ENCODE measurements around the gene IRF8.
"Not testable (repeated sequence)": the region's sequence is repeated elsewhere in the genome, so short reads cannot be mapped to it uniquely, and the experiment has no call there.

IRF8 gene

GRCh38 chr16:85869206-85869605 lies 29.8 kb upstream of the IRF8 start:
- DNase-seq: no peak

GRCh38 chr16:85869785-85870558 lies 29.0 kb upstream of the IRF8 start:
- DNase-seq: no peak

- no peak for DNase-seq
Measured at GRCh38 chr16:85871756-85872155, 27.2 kb upstream of the IRF8 start.

GRCh38 chr16:85872734-85873133 lies 26.2 kb upstream of the IRF8 start:
- no peak for DNase-seq

- no peak for DNase-seq
Measured at GRCh38 chr16:85873153-85873552, 25.8 kb upstream of the IRF8 start.

- DNase-seq: not testable (repeated sequence)
Measured at GRCh38 chr16:85874031-85874430, 24.9 kb upstream of the IRF8 start.

- no peak for DNase-seq
Measured at GRCh38 chr16:85878407-85878806, 20.6 kb upstream of the IRF8 start.

GRCh38 chr16:85878875-85879274 lies 20.1 kb upstream of the IRF8 start:
- DNase-seq: no peak

GRCh38 chr16:85879549-85879948 lies 19.4 kb upstream of the IRF8 start:
- no peak for DNase-seq

GRCh38 chr16:85879975-85880831 lies 18.8 kb upstream of the IRF8 start:
- DNase-seq: no peak

- no peak for DNase-seq
Measured at GRCh38 chr16:85880861-85881260, 18.1 kb upstream of the IRF8 start.

GRCh38 chr16:85881436-85881835 lies 17.5 kb upstream of the IRF8 start:
- DNase-seq: no peak

- DNase-seq: no peak
Measured at GRCh38 chr16:85882181-85882810, 16.7 kb upstream of the IRF8 start.

- DNase-seq: no peak
Measured at GRCh38 chr16:85883813-85884212, 15.1 kb upstream of the IRF8 start.

- no peak for DNase-seq
Measured at GRCh38 chr16:85884808-85885463, 14.0 kb upstream of the IRF8 start.

GRCh38 chr16:85885537-85885936 lies 13.4 kb upstream of the IRF8 start:
- DNase-seq: no peak

- no peak for DNase-seq
Measured at GRCh38 chr16:85888405-85889331, 10.3 kb upstream of the IRF8 start.

GRCh38 chr16:85891033-85891775 lies 7.8 kb upstream of the IRF8 start:
- DNase-seq: no peak

- DNase-seq: no peak
Measured at GRCh38 chr16:85891776-85892166, 7.2 kb upstream of the IRF8 start.

GRCh38 chr16:85892760-85893159 lies 6.2 kb upstream of the IRF8 start:
- DNase-seq: no peak

GRCh38 chr16:85894266-85894665 lies 4.7 kb upstream of the IRF8 start:
- DNase-seq: no peak
